Neural progenitor cell (in vitro differentiated cells): ENCODE data around the gene CNTNAP2. TPM values are rescaled to one million over a fixed set of nuclear protein-coding genes. Genes with fewer than 3 reads are reported as not detected.

Source experiments
- DNase-seq: peaks from one replicate; pipeline ENCODE4 v3.0.0-alpha.2; 2016; ENCODE audit warnings: low spot score
- H2AFZ ChIP-seq: fragments of 200-600 bp; sonication (generic); replicated peaks from 2 replicates; pipeline ENCODE4 v1.6.1; 2016; ENCODE audit warnings: antibody characterized with exemption
- H3F3A ChIP-seq: fragments of 200-600 bp; sonication (generic); 2 replicates; pipeline ENCODE4 v1.6.1; 2016; ENCODE audit warnings: antibody characterized with exemption, low read depth
- H3K27ac ChIP-seq: fragments of 200-600 bp; sonication (generic); 2 replicates; pipeline ENCODE4 v1.5.1; 2016; ENCODE audit warnings: mild to moderate bottlenecking
- H3K27me3 ChIP-seq: fragments of 200-600 bp; sonication (generic); 2 replicates; pipeline ENCODE4 v1.6.1; 2016; ENCODE audit warnings: mild to moderate bottlenecking, moderate library complexity
- H3K36me3 ChIP-seq: fragments of 200-600 bp; sonication (generic); 2 replicates; pipeline ENCODE4 v1.5.1; 2016
- H3K4me1 ChIP-seq: fragments of 200-600 bp; sonication (generic); 2 replicates; pipeline ENCODE4 v1.6.1; 2016; ENCODE audit warnings: mixed run types
- H3K4me2 ChIP-seq: fragments of 200-600 bp; sonication (generic); 2 replicates; pipeline ENCODE4 v1.6.1; 2016
- H3K4me3 ChIP-seq: fragments of 200-600 bp; sonication (generic); 2 replicates; pipeline ENCODE4 v1.5.1; 2016
- H3K79me2 ChIP-seq: fragments of 200-600 bp; sonication (generic); 2 replicates; pipeline ENCODE4 v1.6.1; 2016; ENCODE audit warnings: low read depth
- H3K9ac ChIP-seq: fragments of 200-600 bp; sonication (generic); 2 replicates; pipeline ENCODE4 v1.6.1; 2016
- H3K9me3 ChIP-seq: fragments of 200-600 bp; sonication (generic); 2 replicates; pipeline ENCODE4 v1.5.1; 2016; ENCODE audit warnings: low read depth
- H4K20me1 ChIP-seq: fragments of 200-600 bp; sonication (generic); 2 replicates; pipeline ENCODE4 v1.6.1; 2016; ENCODE audit warnings: low read depth
- H3K27ac Mint-ChIP-seq: 3 replicates; pipeline ENCODE4 v1.8.0; 2021; ENCODE audit warnings: mixed read lengths
- H3K27me3 Mint-ChIP-seq: 2 replicates; pipeline ENCODE4 v1.8.0; 2022; ENCODE audit warnings: low read depth, mild to moderate bottlenecking, inconsistent platforms, moderate library complexity, mixed read lengths; ENCODE audit not compliant: insufficient read depth
- H3K36me3 Mint-ChIP-seq: 3 replicates; pipeline ENCODE4 v1.8.0; 2021; ENCODE audit warnings: mixed read lengths
- H3K4me1 Mint-ChIP-seq: 3 replicates; pipeline ENCODE4 v1.8.0; 2021; ENCODE audit warnings: mixed read lengths
- H3K4me3 Mint-ChIP-seq: 3 replicates; pipeline ENCODE4 v1.8.0; 2021; ENCODE audit warnings: mild to moderate bottlenecking, moderate library complexity, mixed read lengths
- H3K9me3 Mint-ChIP-seq: 3 replicates; pipeline ENCODE4 v1.8.0; 2020; ENCODE audit warnings: mixed read lengths
- EZH2 ChIP-seq: fragments of 200-600 bp; sonication (generic); IDR thresholded peaks from 2 replicates; pipeline ENCODE4 v1.6.1; 2017; ENCODE audit warnings: antibody characterized with exemption, mild to moderate bottlenecking, moderate library complexity
- EZH2phosphoT487 ChIP-seq: fragments of 200-600 bp; sonication (generic); IDR thresholded peaks from 2 replicates; pipeline ENCODE4 v1.6.1; 2017; ENCODE audit warnings: antibody characterized with exemption
- total RNA-seq: library from RNA; depleted of rRNA; stranded (reverse); fragments of >200 nt; gene quantifications from 2 replicates; pipeline ENCODE4 v1.2.3, GENCODE V29; 2015; ENCODE audit warnings: low replicate concordance
- TF ChIP-seq, protein P1 (sequence below): fragments of 200-600 bp; sonication (generic); IDR thresholded peaks from 2 replicates; pipeline ENCODE4 v1.5.1; 2017; ENCODE audit warnings: antibody characterized with exemption, mild to moderate bottlenecking

CNTNAP2 gene
- total RNA-seq, 1 donor from 2014 or later = 126 TPM

DNA sequence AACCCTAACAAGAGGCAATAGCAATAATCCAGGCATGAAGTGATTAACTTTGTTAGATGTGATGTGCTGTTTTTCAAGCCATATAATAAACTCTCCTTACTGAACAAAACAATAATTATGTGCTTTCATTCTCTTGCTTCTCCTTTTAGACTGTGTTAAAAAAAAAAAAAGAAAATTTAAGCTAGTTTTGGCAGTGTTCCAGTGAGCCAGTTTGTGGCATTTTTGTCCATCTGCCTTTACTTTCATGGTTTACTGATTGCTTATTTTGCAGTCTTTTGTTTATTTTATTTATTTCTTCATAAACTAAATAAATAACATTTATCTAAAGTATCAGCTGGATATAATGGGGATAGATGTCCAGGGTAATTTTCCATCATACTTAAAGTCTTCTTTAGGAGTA is 625.3 kb downstream of the CNTNAP2 start:
- H3F3A ChIP-seq = no peaks in the 10 kb centered on the region
- no peak for DNase-seq
- H3K9me3 ChIP-seq = no peaks in the 10 kb centered on the region
- H2AFZ ChIP-seq = no peak overlapping the region
- no peak overlapping the region for H3K27ac ChIP-seq
- H3K36me3 Mint-ChIP-seq = no peaks in the 10 kb centered on the region
- H3K79me2 ChIP-seq = no peaks in the 10 kb centered on the region
- no peak overlapping the region for H3K4me3 ChIP-seq
- no peak overlapping the region for H3K9ac ChIP-seq
- H3K27me3 ChIP-seq = no peaks in the 10 kb centered on the region
- H3K4me1 ChIP-seq = no peaks in the 10 kb centered on the region
- no peaks in the 10 kb centered on the region for H3K36me3 ChIP-seq
- no peak for TF ChIP-seq EZH2phosphoT487
- TF ChIP-seq EZH2 = no peak
- TF ChIP-seq, protein P1, sequence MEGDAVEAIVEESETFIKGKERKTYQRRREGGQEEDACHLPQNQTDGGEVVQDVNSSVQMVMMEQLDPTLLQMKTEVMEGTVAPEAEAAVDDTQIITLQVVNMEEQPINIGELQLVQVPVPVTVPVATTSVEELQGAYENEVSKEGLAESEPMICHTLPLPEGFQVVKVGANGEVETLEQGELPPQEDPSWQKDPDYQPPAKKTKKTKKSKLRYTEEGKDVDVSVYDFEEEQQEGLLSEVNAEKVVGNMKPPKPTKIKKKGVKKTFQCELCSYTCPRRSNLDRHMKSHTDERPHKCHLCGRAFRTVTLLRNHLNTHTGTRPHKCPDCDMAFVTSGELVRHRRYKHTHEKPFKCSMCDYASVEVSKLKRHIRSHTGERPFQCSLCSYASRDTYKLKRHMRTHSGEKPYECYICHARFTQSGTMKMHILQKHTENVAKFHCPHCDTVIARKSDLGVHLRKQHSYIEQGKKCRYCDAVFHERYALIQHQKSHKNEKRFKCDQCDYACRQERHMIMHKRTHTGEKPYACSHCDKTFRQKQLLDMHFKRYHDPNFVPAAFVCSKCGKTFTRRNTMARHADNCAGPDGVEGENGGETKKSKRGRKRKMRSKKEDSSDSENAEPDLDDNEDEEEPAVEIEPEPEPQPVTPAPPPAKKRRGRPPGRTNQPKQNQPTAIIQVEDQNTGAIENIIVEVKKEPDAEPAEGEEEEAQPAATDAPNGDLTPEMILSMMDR = no peak
- H3K9me3 Mint-ChIP-seq = peaks cover 14% of the 10 kb centered on the region
- no peak overlapping the region for H3K27ac Mint-ChIP-seq
- no peaks in the 10 kb centered on the region for H3K27me3 Mint-ChIP-seq
- H4K20me1 ChIP-seq = no peaks in the 10 kb centered on the region
- no peak overlapping the region for H3K4me3 Mint-ChIP-seq
- H3K4me2 ChIP-seq = no peak overlapping the region
- no peaks in the 10 kb centered on the region for H3K4me1 Mint-ChIP-seq

DNA sequence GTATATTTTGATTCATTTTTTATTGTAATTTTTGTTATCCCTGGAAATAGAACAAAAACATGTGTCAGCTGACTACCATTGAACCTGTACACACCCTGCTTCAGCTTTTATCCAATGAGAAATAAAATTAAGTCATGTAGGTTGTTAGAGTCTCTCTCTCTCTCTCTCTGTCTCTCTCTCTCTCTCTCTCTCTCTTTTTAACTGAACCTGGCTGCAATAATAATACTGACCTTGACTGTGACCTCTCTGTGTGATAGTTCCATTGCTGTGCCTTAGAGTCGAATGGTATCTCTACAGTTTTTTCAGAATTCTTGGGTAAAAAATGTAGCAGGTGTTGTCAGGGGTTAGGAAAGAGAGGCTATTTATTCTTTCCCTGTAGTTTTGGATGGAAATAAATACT is 637.8 kb downstream of the CNTNAP2 start:
- Histone ChIP-seq H2AFZ (no peak overlapping the region), H3F3A (no peaks in the 10 kb centered on the region), H4K20me1 (no peaks in the 10 kb centered on the region), H3K27me3 (no peaks in the 10 kb centered on the region), H3K4me3 (no peak overlapping the region), H3K9ac (no peak overlapping the region), H3K4me2 (no peak overlapping the region), H3K79me2 (no peaks in the 10 kb centered on the region), H3K36me3 (no peaks in the 10 kb centered on the region), H3K9me3 (no peaks in the 10 kb centered on the region), H3K27ac (no peak overlapping the region), H3K4me1 (no peaks in the 10 kb centered on the region)
- Mint-ChIP-seq H3K36me3 (no peaks in the 10 kb centered on the region), H3K27ac (no peak overlapping the region), H3K9me3 (no peaks in the 10 kb centered on the region), H3K27me3 (no peaks in the 10 kb centered on the region), H3K4me3 (no peak overlapping the region), H3K4me1 (no peaks in the 10 kb centered on the region)
- DNase-seq = no peak
- TF ChIP-seq EZH2phosphoT487 = no peak
- TF ChIP-seq, protein P1 = no peak
- no peak for TF ChIP-seq EZH2

DNA sequence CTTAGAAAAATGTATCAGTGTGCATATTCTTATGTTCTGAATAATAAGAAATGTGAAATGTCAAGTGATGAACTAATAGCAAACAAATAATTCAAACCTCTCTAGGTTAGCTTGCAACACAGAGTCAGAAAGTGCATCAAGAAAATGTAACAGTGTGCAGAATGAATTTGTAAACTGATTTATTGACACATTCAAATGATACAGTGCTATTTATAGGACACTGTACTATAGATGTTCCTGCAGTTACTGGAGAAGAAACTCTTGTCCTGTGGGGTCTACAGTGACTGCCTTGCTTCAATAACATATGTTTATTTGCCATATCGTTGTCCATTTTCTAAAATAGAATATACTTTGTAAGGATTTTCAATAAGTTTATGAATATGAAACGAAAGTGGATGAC is 639.0 kb downstream of the CNTNAP2 start:
- no peaks in the 10 kb centered on the region for H3K36me3 ChIP-seq
- DNase-seq = no peak
- H3K4me2 ChIP-seq = no peak overlapping the region
- H3K27me3 ChIP-seq = no peaks in the 10 kb centered on the region
- H3K79me2 ChIP-seq = no peaks in the 10 kb centered on the region
- no peak overlapping the region for H3K27ac Mint-ChIP-seq
- no peaks in the 10 kb centered on the region for H3K4me1 Mint-ChIP-seq
- no peaks in the 10 kb centered on the region for H3K9me3 Mint-ChIP-seq
- no peak for TF ChIP-seq EZH2
- TF ChIP-seq, protein P1 = no peak
- TF ChIP-seq EZH2phosphoT487 = no peak
- no peaks in the 10 kb centered on the region for H3K9me3 ChIP-seq
- H3F3A ChIP-seq = no peaks in the 10 kb centered on the region
- H3K27me3 Mint-ChIP-seq = no peaks in the 10 kb centered on the region
- no peaks in the 10 kb centered on the region for H3K4me1 ChIP-seq
- no peaks in the 10 kb centered on the region for H4K20me1 ChIP-seq
- no peak overlapping the region for H2AFZ ChIP-seq
- no peak overlapping the region for H3K27ac ChIP-seq
- H3K36me3 Mint-ChIP-seq = no peaks in the 10 kb centered on the region
- no peak overlapping the region for H3K4me3 Mint-ChIP-seq
- no peak overlapping the region for H3K4me3 ChIP-seq
- H3K9ac ChIP-seq = no peak overlapping the region

DNA sequence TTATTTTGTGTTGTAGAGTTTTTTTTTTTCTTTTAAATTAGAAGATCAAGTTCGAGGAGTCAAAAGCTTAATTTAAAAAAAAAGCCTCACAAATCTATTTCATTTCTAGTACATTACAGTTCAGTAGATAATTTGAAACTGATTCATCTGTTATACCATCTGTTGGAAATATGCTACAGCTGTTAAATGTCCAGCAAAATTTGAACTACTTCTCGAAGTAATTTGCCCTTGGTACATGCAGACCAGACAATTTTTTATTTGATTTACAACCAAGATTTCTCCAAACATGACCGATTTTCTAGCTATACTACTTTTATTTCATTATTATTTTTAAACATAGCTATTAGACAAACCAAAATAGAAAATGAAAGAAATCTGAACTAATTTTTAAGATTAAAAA is 647.9 kb downstream of the CNTNAP2 start:
- no peaks in the 10 kb centered on the region for H3K79me2 ChIP-seq
- H3K4me2 ChIP-seq = no peak overlapping the region
- no peaks in the 10 kb centered on the region for H3K4me1 ChIP-seq
- H3K27me3 ChIP-seq = no peaks in the 10 kb centered on the region
- no peaks in the 10 kb centered on the region for H3F3A ChIP-seq
- no peak overlapping the region for H3K4me3 Mint-ChIP-seq
- DNase-seq = no peak
- H3K4me1 Mint-ChIP-seq = no peaks in the 10 kb centered on the region
- H3K9me3 ChIP-seq = no peaks in the 10 kb centered on the region
- no peaks in the 10 kb centered on the region for H4K20me1 ChIP-seq
- H3K36me3 Mint-ChIP-seq = no peaks in the 10 kb centered on the region
- no peak overlapping the region for H3K4me3 ChIP-seq
- no peaks in the 10 kb centered on the region for H3K36me3 ChIP-seq
- no peak overlapping the region for H3K27ac ChIP-seq
- no peaks in the 10 kb centered on the region for H3K9me3 Mint-ChIP-seq
- no peak overlapping the region for H3K27ac Mint-ChIP-seq
- no peak overlapping the region for H3K9ac ChIP-seq
- TF ChIP-seq EZH2 (no peak), EZH2phosphoT487 (no peak)
- TF ChIP-seq, protein P1 = no peak
- H2AFZ ChIP-seq = no peak overlapping the region
- peaks cover 2% of the 10 kb centered on the region for H3K27me3 Mint-ChIP-seq
